Stomach (tissue), 4 donors: ENCODE measurements around the gene FSTL5.

ENCODE experiments used
- EP300 ChIP-seq: sonication (generic); formaldehyde crosslinking; IDR thresholded peaks from one replicate; pipeline ENCODE4 v1.6.1; 2017; ENCODE audit warnings: antibody characterized with exemption
- POLR2A ChIP-seq, 4 donors: fragments of 450-650 bp; IDR thresholded peaks; one replicate each; pipeline ENCODE4 v1.6.1; 2016; ENCODE audit warnings: antibody characterized with exemption in 4 of 4, control low read depth in 2 of 4, mild to moderate bottlenecking in 1 of 4, moderate library complexity in 1 of 4
- POLR2AphosphoS5 ChIP-seq, 3 donors: sonication (generic); formaldehyde crosslinking; IDR thresholded peaks; one replicate each; pipeline ENCODE4 v1.6.1; 2016; ENCODE audit warnings: antibody characterized with exemption in 3 of 3
- TF ChIP-seq, protein P1 (sequence below), 7 experiments: fragments of 450-650 bp in 4 of 7; fragments of 200-600 bp in 3 of 7; sonication (generic) in 3 of 7; IDR thresholded peaks; one replicate each; pipeline ENCODE4 v1.5.1; 2016 to 2019; ENCODE audit warnings: antibody characterized with exemption in 7 of 7, control low read depth in 2 of 7, mild to moderate bottlenecking in 1 of 7

DNA sequence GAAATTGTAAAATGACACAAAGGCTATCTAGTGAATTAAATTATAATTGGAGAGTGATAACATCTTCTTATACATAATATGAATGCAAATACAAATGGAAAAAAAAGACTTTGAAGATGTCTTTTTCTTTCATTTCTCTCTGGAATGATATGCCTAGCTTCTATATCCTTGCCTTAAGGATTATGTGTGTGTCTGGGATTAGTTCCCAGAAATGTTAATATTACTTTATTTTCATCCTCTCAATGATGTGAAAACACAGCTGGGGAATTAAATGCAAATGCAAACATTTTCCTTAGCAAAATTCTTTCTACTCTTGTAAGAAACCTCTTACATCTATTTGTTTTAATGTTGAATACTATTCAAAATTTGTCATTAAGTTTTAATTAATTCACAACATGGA lies 441.9 kb downstream of the FSTL5 start:
- TF ChIP-seq, protein P1, sequence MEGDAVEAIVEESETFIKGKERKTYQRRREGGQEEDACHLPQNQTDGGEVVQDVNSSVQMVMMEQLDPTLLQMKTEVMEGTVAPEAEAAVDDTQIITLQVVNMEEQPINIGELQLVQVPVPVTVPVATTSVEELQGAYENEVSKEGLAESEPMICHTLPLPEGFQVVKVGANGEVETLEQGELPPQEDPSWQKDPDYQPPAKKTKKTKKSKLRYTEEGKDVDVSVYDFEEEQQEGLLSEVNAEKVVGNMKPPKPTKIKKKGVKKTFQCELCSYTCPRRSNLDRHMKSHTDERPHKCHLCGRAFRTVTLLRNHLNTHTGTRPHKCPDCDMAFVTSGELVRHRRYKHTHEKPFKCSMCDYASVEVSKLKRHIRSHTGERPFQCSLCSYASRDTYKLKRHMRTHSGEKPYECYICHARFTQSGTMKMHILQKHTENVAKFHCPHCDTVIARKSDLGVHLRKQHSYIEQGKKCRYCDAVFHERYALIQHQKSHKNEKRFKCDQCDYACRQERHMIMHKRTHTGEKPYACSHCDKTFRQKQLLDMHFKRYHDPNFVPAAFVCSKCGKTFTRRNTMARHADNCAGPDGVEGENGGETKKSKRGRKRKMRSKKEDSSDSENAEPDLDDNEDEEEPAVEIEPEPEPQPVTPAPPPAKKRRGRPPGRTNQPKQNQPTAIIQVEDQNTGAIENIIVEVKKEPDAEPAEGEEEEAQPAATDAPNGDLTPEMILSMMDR (IDR thresholded peaks at IDR 0.05): no peak
- TF ChIP-seq POLR2A (IDR thresholded peaks at IDR 0.05) (no peak), EP300 (no peak), POLR2AphosphoS5 (IDR thresholded peaks at IDR 0.05) (no peak)
